ENCODE measurements around the gene STRIT1. TPM values are rescaled to one million over a fixed set of nuclear protein-coding genes. Genes with fewer than 3 reads are reported as not detected.

The STRIT1 gene
- total and polyA plus RNA-seq, 2 of the 4 experiments (the other 2 are of a cell fraction), result not detected

DNA sequence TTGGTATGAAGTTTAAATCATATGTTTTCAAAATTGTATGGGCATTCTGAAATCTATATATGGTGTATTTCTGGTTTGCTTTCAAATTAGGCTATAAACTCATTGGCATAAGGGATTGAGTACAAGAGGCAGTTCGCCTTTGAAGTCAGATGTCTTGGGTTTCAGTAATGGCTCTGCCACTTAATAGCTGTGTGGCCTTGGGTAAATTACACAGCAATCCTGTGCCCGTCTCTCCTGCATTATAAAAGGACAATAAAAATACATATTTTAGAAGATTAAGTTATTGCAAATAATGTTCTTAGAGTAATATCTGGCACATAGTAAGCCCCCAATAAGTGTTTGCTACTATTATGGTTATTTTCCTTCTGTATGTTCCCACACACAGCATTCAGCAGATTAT is 20.4 kb upstream of the STRIT1 start:
- no peak overlapping the region for H3K9ac ChIP-seq (ENCODE audit: low read depth, low read length)
- H3K27me3 ChIP-seq (ENCODE audit: control insufficient read depth, insufficient read depth, low read length), result no peaks in the 10 kb centered on the region
- H4K20me1 ChIP-seq (ENCODE audit: insufficient read depth, low read length), result no peaks in the 10 kb centered on the region
- H2BK15ac ChIP-seq (ENCODE audit: low read depth, low read length), result no peak overlapping the region
- CTCF ChIA-PET, result no interaction called here
- H4K5ac ChIP-seq (ENCODE audit: low read depth, low read length), result no peak overlapping the region
- H3K23ac ChIP-seq (ENCODE audit: low read depth, low read length), result no peak overlapping the region
- in situ Hi-C loops (cut with MboI; ENCODE audit: low sequenced_read_pairs), result loop anchor here (10.0 kb wide), 1 partner anchor 359 kb away; no protein-coding TSS in a partner anchor
- no peaks in the 10 kb centered on the region for H3K9me1 ChIP-seq (ENCODE audit: insufficient read depth, low read length)
- H3K36me3 ChIP-seq (ENCODE audit: control insufficient read depth, insufficient read depth, low read length), result no peaks in the 10 kb centered on the region
- no peak overlapping the region for H4K91ac ChIP-seq (ENCODE audit: insufficient read depth, low read depth, low read length)
- no peak overlapping the region for H2BK20ac ChIP-seq (ENCODE audit: low read depth, low read length)
- ATAC-seq (ENCODE audit: low read depth) (no peak), DNase-seq (no peak)
- H3K9me3 ChIP-seq (ENCODE audit: control insufficient read depth, insufficient read depth, low read length), result no peaks in the 10 kb centered on the region
- no peak overlapping the region for H2AK9ac ChIP-seq (replicated peaks; ENCODE audit: low read depth, low read length, poor library complexity)
- no peak overlapping the region for H3K18ac ChIP-seq (ENCODE audit: low read depth, low read length)
- BruUV-seq (replicated peaks), result no TSS peak
- H3K14ac ChIP-seq (replicated peaks; ENCODE audit: low read depth, low read length), result no peak overlapping the region
- intact Hi-C loops (cut with micrococcal nuclease), result no loop called here
- no peak overlapping the region for H2BK120ac ChIP-seq (ENCODE audit: low read depth, low read length)
- H4K8ac ChIP-seq (ENCODE audit: low read depth in 2 of 2, low read length in 2 of 2), result no peak overlapping the region
- no peak overlapping the region for H3K4ac ChIP-seq (ENCODE audit: low read depth, low read length)
- no peaks in the 10 kb centered on the region for H3K79me1 ChIP-seq (ENCODE audit: low read depth in 1 of 2, low read length in 2 of 2)
- no peak overlapping the region for H2AFZ ChIP-seq (replicated peaks; ENCODE audit: low read length, poor library complexity)
- no peak overlapping the region for H2AK5ac ChIP-seq (ENCODE audit: low read depth, low read length)
- dilution Hi-C loops (cut with HindIII; ENCODE audit: low sequenced_read_pairs, unreplicated experiment), result no loop called here
- no peak overlapping the region for H3K4me3 ChIP-seq (ENCODE audit: insufficient read depth, low read depth, low read length)
- no peak overlapping the region for H2BK5ac ChIP-seq (ENCODE audit: low read depth, low read length, poor library complexity, severe bottlenecking)
- H3K4me1 ChIP-seq (ENCODE audit: control insufficient read depth, insufficient read depth, low read length), result peaks cover 1% of the 10 kb centered on the region; the same call in 1 of the 2 replicates
- POLR2A ChIA-PET (ENCODE audit: unreplicated experiment), result no interaction called here
- no peak overlapping the region for H3K27ac ChIP-seq (ENCODE audit: insufficient read depth, low read length)
- H3K56ac ChIP-seq (ENCODE audit: extremely low read depth, insufficient read depth, low read length), result no peak overlapping the region
- TF ChIP-seq CTCF (conservative IDR thresholded peaks at IDR 0.05; ENCODE audit: low read depth, low read length), result no peak
- H3K4me2 ChIP-seq (ENCODE audit: low read depth, low read length), result no peak overlapping the region
- no CpG with 5 or more reads among the region's 2 CpGs for WGBS, 2 experiments (ENCODE audit: extremely low coverage in 2 of 2, insufficient read length in 1 of 2)
